ENCODE measurements around the gene DSC2. TPM values are rescaled to one million over a fixed set of nuclear protein-coding genes. Genes with fewer than 3 reads are reported as not detected.

Gene DSC2
- total RNA-seq, 1 donor from 2014 or later, result 16.0 TPM

DNA sequence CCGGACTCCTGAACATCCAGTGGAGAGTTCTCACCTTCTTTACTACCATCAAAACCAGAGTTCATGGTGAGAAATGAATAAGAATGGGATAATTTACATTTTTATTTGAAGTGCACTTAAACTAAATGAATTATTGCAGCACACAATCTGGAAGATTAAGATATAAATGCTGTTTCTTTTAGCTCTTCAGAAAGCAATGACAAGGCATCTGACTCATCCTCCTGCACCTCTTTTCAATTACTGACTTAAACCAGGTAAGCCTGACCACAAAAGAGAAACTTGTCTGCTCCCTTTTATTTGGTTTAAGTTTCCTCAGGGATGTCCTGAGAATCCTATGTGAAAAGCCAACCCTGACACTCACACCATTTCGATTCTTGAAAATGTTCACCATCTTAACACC, 720 bp upstream of the DSC2 start:
- no peak for DNase-seq (ENCODE audit: low spot score)
- Mint-ChIP-seq H3K36me3 (no peaks in the 10 kb centered on the region), H3K27me3 (ENCODE audit: insufficient read depth, low read depth) (no peaks in the 10 kb centered on the region), H3K9me3 (no peaks in the 10 kb centered on the region), H3K4me3 (peak overlapping the region; percentile 92), H3K27ac (no peak overlapping the region), H3K4me1 (peaks cover 21% of the 10 kb centered on the region)
- TF ChIP-seq EZH2phosphoT487 (IDR thresholded peaks at IDR 0.05) (no peak), EZH2 (IDR thresholded peaks at IDR 0.05) (no peak)
- TF ChIP-seq, protein P1, sequence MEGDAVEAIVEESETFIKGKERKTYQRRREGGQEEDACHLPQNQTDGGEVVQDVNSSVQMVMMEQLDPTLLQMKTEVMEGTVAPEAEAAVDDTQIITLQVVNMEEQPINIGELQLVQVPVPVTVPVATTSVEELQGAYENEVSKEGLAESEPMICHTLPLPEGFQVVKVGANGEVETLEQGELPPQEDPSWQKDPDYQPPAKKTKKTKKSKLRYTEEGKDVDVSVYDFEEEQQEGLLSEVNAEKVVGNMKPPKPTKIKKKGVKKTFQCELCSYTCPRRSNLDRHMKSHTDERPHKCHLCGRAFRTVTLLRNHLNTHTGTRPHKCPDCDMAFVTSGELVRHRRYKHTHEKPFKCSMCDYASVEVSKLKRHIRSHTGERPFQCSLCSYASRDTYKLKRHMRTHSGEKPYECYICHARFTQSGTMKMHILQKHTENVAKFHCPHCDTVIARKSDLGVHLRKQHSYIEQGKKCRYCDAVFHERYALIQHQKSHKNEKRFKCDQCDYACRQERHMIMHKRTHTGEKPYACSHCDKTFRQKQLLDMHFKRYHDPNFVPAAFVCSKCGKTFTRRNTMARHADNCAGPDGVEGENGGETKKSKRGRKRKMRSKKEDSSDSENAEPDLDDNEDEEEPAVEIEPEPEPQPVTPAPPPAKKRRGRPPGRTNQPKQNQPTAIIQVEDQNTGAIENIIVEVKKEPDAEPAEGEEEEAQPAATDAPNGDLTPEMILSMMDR (IDR thresholded peaks at IDR 0.05), result no peak
- H3K27me3 ChIP-seq, result peaks cover 12% of the 10 kb centered on the region
- peaks cover 16% of the 10 kb centered on the region for H3F3A ChIP-seq (ENCODE audit: low read depth)
- peaks cover 7% of the 10 kb centered on the region for H3K4me1 ChIP-seq
- no peaks in the 10 kb centered on the region for H3K9me3 ChIP-seq (ENCODE audit: low read depth)
- H3K27ac ChIP-seq, result no peak overlapping the region
- H2AFZ ChIP-seq (replicated peaks), result no peak overlapping the region
- no peak overlapping the region for H3K4me2 ChIP-seq
- H3K4me3 ChIP-seq, result no peak overlapping the region
- peaks cover 27% of the 10 kb centered on the region for H3K79me2 ChIP-seq (ENCODE audit: low read depth)
- no peaks in the 10 kb centered on the region for H3K36me3 ChIP-seq
- no peaks in the 10 kb centered on the region for H4K20me1 ChIP-seq (ENCODE audit: low read depth)
- H3K9ac ChIP-seq, result no peak overlapping the region

DNA sequence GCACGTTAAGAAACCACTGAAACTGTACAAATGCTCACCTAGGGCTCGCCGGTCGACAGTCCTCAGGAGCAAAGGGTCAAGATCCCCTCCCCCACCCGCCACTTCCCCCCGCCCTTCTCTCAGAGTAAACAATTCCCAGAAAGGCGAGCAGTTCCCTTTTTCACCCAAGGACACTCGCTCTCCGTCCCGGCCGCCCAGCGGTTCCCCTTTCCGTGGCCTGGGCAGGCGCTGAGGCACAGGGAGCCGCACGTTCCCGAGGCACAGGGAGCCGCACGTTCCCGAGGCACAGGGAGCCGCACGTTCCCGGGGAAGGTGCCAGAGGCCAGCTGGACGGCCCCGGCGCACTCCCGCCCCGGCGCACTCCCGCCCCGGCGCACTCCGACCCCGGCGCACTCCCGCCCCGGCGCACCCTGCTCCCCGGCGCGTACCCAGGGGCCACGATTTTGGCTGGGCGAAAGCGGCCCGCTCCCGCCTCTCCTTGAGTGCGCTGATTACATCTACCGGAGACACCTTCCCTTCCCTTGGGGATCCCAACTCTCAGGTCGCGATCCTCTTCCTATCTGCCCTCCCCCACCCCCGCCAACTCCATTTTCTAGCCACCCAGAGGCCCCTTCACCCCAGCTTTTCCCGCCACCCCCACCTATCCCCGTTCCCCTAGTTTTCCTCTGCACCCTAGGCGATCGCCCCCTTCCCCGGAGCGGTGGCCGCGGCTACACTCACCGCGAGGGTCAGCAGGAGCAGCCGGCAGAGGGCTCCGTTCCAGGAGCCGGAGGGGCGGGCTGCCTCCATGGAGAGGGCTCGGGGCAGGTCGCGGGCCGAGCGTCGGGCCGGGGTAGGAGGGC, 817 bp downstream of the DSC2 start:
- Histone ChIP-seq H3K9ac (peak overlapping the region; percentile 69), H3F3A (ENCODE audit: low read depth) (peaks cover 16% of the 10 kb centered on the region), H3K4me3 (peak overlapping the region; percentile 90), H3K36me3 (no peaks in the 10 kb centered on the region), H3K4me1 (peaks cover 7% of the 10 kb centered on the region), H3K9me3 (ENCODE audit: low read depth) (no peaks in the 10 kb centered on the region), H3K79me2 (ENCODE audit: low read depth) (peaks cover 42% of the 10 kb centered on the region), H3K4me2 (peak overlapping the region; percentile 86), H2AFZ (replicated peaks) (peak overlapping the region; percentile 92), H4K20me1 (ENCODE audit: low read depth) (no peaks in the 10 kb centered on the region), H3K27ac (peak overlapping the region; percentile 81), H3K27me3 (peaks cover 12% of the 10 kb centered on the region)
- Mint-ChIP-seq H3K4me1 (peaks cover 21% of the 10 kb centered on the region), H3K27me3 (ENCODE audit: insufficient read depth, low read depth) (no peaks in the 10 kb centered on the region), H3K36me3 (no peaks in the 10 kb centered on the region), H3K4me3 (peak overlapping the region; percentile 94), H3K9me3 (no peaks in the 10 kb centered on the region), H3K27ac (peak overlapping the region; percentile 86)
- peak; percentile 85 for DNase-seq (ENCODE audit: low spot score)
- TF ChIP-seq EZH2phosphoT487 (IDR thresholded peaks at IDR 0.05), result peak; percentile 23
- TF ChIP-seq EZH2 (IDR thresholded peaks at IDR 0.05), result peak; percentile 53
- TF ChIP-seq, protein P1 (IDR thresholded peaks at IDR 0.05), result peak; percentile 61

DNA sequence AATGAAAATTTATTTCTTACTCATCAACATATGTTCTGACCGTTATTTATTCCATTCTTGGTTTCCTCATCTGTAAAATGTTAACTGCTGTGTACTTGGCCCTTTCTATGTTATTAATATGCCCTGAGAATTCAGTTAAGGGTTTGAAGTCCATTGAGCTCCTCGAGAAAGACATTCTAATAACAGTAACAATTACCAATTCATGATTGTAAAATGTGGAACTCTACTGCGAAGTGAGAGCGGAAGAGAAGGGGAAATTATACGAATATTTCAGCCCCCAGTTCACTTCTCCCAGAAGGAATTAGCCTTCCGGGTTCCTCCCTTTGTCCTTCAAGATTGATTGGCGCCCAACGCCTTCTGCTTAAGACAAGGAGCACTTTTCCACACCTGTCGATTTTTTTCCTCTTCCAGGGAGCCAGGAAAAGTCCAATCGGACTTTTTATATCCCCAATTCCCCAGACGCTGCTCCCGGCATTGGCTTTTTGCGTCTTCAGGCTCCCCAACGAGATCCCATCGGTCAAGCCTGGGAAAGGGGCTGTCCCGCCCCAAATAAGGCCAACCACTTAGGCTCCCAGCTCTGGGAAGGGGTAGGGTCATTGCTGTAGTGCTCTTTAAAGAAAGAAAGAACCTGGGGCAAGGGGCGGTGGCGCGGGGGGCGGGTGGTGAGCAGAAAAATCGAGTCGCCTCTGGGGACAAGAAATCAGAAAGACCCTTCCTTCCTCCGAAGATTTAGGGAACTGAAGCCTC, 1.6 kb downstream of the DSC2 start:
- peak overlapping the region; percentile 94 for H3K4me3 Mint-ChIP-seq
- no peaks in the 10 kb centered on the region for H3K36me3 Mint-ChIP-seq
- Histone ChIP-seq H3K79me2 (ENCODE audit: low read depth) (peaks cover 48% of the 10 kb centered on the region), H3F3A (ENCODE audit: low read depth) (peaks cover 16% of the 10 kb centered on the region), H3K36me3 (no peaks in the 10 kb centered on the region), H3K9me3 (ENCODE audit: low read depth) (no peaks in the 10 kb centered on the region), H3K27me3 (peaks cover 12% of the 10 kb centered on the region), H3K4me3 (peak overlapping the region; percentile 90), H3K4me1 (peaks cover 7% of the 10 kb centered on the region), H3K4me2 (peak overlapping the region; percentile 86), H2AFZ (replicated peaks) (peak overlapping the region; percentile 92), H3K9ac (peak overlapping the region; percentile 69), H4K20me1 (ENCODE audit: low read depth) (no peaks in the 10 kb centered on the region), H3K27ac (peak overlapping the region; percentile 81)
- no peaks in the 10 kb centered on the region for H3K9me3 Mint-ChIP-seq
- TF ChIP-seq, protein P1 (IDR thresholded peaks at IDR 0.05), result no peak
- TF ChIP-seq EZH2 (IDR thresholded peaks at IDR 0.05) (no peak), EZH2phosphoT487 (IDR thresholded peaks at IDR 0.05) (no peak)
- DNase-seq (ENCODE audit: low spot score), result peak; percentile 74
- peaks cover 21% of the 10 kb centered on the region for H3K4me1 Mint-ChIP-seq
- no peaks in the 10 kb centered on the region for H3K27me3 Mint-ChIP-seq (ENCODE audit: insufficient read depth, low read depth)
- H3K27ac Mint-ChIP-seq, result peak overlapping the region; percentile 86
